ENCODE measurements around the gene PDPN. TPM values are rescaled to one million over a fixed set of nuclear protein-coding genes. Genes with fewer than 3 reads are reported as not detected.

The PDPN gene
- total RNA-seq, 2 experiments from 2014 or later, result not detected

DNA sequence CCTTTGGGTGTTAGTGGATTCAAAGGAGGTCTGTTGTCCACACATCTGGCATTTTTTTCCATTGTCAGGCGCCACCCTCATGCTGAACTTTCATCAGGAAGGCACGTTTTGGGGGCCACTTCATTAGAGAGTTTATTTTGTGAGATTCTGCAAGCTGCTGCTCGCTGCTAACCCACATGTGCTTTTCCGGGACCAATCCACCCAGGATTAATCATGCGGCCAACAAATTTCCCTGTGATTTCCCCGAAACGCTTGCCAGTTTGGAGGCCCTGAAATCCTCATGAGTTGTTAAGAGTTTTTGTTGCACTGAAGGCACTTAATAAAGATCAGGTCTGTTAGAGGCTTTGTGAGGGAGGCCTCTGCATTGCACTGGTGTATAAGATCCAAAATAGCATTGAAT is 2.4 kb downstream of the PDPN start:
- H3K27ac ChIP-seq (ENCODE audit: low read depth in 1 of 2, low read length in 2 of 2), result no peak overlapping the region
- H3K9me3 ChIP-seq (ENCODE audit: control insufficient read depth in 1 of 2, insufficient read depth in 1 of 2, low read length in 2 of 2), result peaks cover 0 to 11% of the 10 kb centered on the region in 2 experiments
- H3K36me3 ChIP-seq (ENCODE audit: insufficient read depth, low read length), result no peaks in the 10 kb centered on the region
- TF ChIP-seq, protein P1, sequence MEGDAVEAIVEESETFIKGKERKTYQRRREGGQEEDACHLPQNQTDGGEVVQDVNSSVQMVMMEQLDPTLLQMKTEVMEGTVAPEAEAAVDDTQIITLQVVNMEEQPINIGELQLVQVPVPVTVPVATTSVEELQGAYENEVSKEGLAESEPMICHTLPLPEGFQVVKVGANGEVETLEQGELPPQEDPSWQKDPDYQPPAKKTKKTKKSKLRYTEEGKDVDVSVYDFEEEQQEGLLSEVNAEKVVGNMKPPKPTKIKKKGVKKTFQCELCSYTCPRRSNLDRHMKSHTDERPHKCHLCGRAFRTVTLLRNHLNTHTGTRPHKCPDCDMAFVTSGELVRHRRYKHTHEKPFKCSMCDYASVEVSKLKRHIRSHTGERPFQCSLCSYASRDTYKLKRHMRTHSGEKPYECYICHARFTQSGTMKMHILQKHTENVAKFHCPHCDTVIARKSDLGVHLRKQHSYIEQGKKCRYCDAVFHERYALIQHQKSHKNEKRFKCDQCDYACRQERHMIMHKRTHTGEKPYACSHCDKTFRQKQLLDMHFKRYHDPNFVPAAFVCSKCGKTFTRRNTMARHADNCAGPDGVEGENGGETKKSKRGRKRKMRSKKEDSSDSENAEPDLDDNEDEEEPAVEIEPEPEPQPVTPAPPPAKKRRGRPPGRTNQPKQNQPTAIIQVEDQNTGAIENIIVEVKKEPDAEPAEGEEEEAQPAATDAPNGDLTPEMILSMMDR (IDR thresholded peaks at IDR 0.05), result no peak
- Mint-ChIP-seq H3K4me3 (no peak overlapping the region), H3K27me3 (peaks cover 70% of the 10 kb centered on the region), H3K27ac (no peak overlapping the region), H3K36me3 (ENCODE audit: low read depth) (no peaks in the 10 kb centered on the region), H3K4me1 (ENCODE audit: low read depth) (no peaks in the 10 kb centered on the region), H3K9me3 (no peaks in the 10 kb centered on the region)
- no peaks in the 10 kb centered on the region for H3K4me1 ChIP-seq (ENCODE audit: insufficient read depth, low read length)
- H3K27me3 ChIP-seq (ENCODE audit: control insufficient read depth in 1 of 2, insufficient read depth in 2 of 2, low read length in 2 of 2), result peaks cover 42 to 54% of the 10 kb centered on the region in 2 experiments
- intact Hi-C loops (cut with DNase I, micrococcal nuclease), result no loop called here
- H3K4me3 ChIP-seq (ENCODE audit: low read length), result no peak overlapping the region
- DNase-seq, result no peak
- no peak for ATAC-seq (ENCODE audit: poor library complexity)
- ChIA-PET CTCF (no interaction called here), POLR2A (no interaction called here)

DNA sequence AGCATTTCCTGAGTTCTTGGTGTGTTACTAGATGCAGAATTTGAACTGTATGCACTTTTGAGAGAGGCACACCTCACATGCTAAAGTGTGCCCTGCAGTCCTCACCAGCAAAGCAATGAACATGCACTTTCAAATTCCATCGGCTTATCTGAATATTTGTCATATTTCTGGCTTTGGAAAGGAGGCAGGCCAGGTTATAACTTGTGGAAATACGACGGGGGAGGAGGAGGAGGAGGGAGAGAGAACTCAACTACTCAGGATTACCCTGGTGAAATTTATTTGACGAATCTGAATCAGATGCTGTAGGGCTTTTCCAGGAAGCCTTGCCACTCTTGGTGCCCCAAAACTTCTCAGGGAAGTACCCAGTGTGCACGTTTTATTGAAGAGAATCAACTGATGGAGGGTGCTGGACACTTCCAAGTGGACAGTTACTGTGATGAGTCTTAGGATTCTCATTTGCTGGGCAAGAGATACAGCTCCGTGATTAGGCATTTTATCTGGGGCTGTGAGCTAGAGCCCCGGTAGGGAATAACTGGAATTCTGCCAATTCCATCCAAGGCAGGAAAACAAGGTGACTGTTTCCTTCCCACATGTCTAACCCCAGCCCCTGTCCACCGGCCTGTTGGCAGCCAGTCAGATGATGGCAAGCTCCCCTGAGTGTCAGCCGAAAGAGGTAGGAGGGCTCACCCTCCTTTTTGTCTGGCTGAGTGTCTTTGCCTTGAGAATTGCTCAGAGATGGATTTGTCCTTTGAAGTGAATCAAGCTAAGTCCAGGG is 3.8 kb downstream of the PDPN start:
- Histone ChIP-seq H3K36me3 (ENCODE audit: insufficient read depth, low read length) (no peaks in the 10 kb centered on the region), H3K27me3 (ENCODE audit: control insufficient read depth in 1 of 2, insufficient read depth in 2 of 2, low read length in 2 of 2) (peaks cover 39 to 40% of the 10 kb centered on the region in 2 experiments), H3K4me3 (ENCODE audit: low read length) (no peak overlapping the region), H3K4me1 (ENCODE audit: insufficient read depth, low read length) (no peaks in the 10 kb centered on the region), H3K9me3 (ENCODE audit: control insufficient read depth in 1 of 2, insufficient read depth in 1 of 2, low read length in 2 of 2) (peaks cover 0 to 11% of the 10 kb centered on the region in 2 experiments), H3K27ac (ENCODE audit: low read depth in 1 of 2, low read length in 2 of 2) (no peak overlapping the region)
- peaks cover 64% of the 10 kb centered on the region for H3K27me3 Mint-ChIP-seq
- intact Hi-C loops (cut with DNase I, micrococcal nuclease), result no loop called here
- TF ChIP-seq, protein P1 (IDR thresholded peaks at IDR 0.05), result no peak
- H3K4me3 Mint-ChIP-seq, result no peak overlapping the region
- POLR2A ChIA-PET, result no interaction called here
- ATAC-seq (ENCODE audit: poor library complexity), result no peak
- H3K9me3 Mint-ChIP-seq, result no peaks in the 10 kb centered on the region
- no peaks in the 10 kb centered on the region for H3K4me1 Mint-ChIP-seq (ENCODE audit: low read depth)
- CTCF ChIA-PET, result no interaction called here
- no peak for DNase-seq
- H3K27ac Mint-ChIP-seq, result no peak overlapping the region
- H3K36me3 Mint-ChIP-seq (ENCODE audit: low read depth), result no peaks in the 10 kb centered on the region

DNA sequence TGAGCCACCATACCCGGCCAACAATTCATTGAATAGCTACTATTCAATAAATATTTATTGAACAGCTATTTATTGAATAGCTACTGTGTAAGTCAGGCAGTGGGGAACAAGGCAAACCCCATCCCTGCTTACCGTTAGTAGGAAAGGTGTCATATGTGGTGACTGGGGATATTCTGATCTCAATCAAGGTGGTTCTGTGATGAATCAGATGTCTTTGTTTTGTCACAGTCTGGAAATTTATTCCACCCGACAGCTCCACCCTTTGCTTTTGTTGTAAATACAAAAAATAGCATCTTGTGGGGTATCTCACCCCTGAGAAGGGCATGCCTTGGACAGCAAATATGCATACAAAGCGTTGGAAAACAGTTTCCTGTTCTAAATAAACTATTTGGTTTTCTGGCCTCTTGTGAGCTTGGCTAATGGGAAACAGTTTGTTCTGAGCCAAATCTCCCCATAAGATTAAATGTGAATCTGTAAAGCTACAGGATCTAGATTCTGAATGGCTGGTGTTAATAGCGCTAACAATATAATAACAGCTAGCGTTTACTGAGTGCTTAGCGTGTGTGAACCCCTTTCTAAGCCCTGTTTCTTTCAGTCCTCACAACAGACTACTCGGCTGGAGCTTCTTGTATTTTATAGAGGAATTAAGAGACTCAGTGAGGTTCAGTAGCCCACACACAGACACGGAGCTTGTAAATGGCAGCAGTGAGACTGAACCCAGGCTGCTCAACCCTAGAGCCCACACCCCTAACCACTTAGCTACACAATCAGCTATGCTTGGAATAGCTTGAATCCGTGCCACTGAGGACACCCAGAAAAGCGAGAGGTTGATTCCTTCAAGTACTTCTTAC is 5.5 kb downstream of the PDPN start:
- ATAC-seq (ENCODE audit: poor library complexity) (no peak), DNase-seq (no peak)
- H3K27me3 Mint-ChIP-seq, result peaks cover 65% of the 10 kb centered on the region
- Histone ChIP-seq H3K36me3 (ENCODE audit: insufficient read depth, low read length) (no peaks in the 10 kb centered on the region), H3K27me3 (ENCODE audit: control insufficient read depth in 1 of 2, insufficient read depth in 2 of 2, low read length in 2 of 2) (peaks cover 24 to 30% of the 10 kb centered on the region in 2 experiments), H3K9me3 (ENCODE audit: control insufficient read depth in 1 of 2, insufficient read depth in 1 of 2, low read length in 2 of 2) (peaks cover 0 to 3% of the 10 kb centered on the region in 2 experiments), H3K4me3 (ENCODE audit: low read length) (no peak overlapping the region), H3K27ac (ENCODE audit: low read depth in 1 of 2, low read length in 2 of 2) (no peak overlapping the region), H3K4me1 (ENCODE audit: insufficient read depth, low read length) (no peaks in the 10 kb centered on the region)
- CTCF ChIA-PET, result no interaction called here
- POLR2A ChIA-PET, result no interaction called here
- H3K9me3 Mint-ChIP-seq, result no peaks in the 10 kb centered on the region
- intact Hi-C loops (cut with DNase I, micrococcal nuclease), result no loop called here
- TF ChIP-seq, protein P1 (IDR thresholded peaks at IDR 0.05), result no peak
- no peak overlapping the region for H3K27ac Mint-ChIP-seq
- H3K36me3 Mint-ChIP-seq (ENCODE audit: low read depth), result no peaks in the 10 kb centered on the region
- no peaks in the 10 kb centered on the region for H3K4me1 Mint-ChIP-seq (ENCODE audit: low read depth)
- no peak overlapping the region for H3K4me3 Mint-ChIP-seq

Measured in CD4-positive, alpha-beta T cell (primary cell).